HepG2 (cell line): ENCODE measurements around the gene EIF1. TPM values are rescaled to one million over a fixed set of nuclear protein-coding genes. Genes with fewer than 3 reads are reported as not detected.

Source experiments
- GATAD2A ChIP-seq: IDR thresholded peaks from 2 replicates; pipeline ENCODE4 v1.6.1; 2016
- TEF ChIP-seq: sonication (generic); formaldehyde crosslinking; IDR thresholded peaks from 2 replicates; pipeline ENCODE4 v1.5.0; 2020; ENCODE audit warnings: missing genetic modification reagents
- THRA ChIP-seq: sonication (generic); formaldehyde crosslinking; IDR thresholded peaks from 2 replicates; pipeline ENCODE4 v1.4.0; 2020; ENCODE audit warnings: missing genetic modification reagents, borderline replicate concordance
- ZBTB40 ChIP-seq, 2 experiments: fragments of 450-650 bp in 1 of 2; sonication (generic) in 1 of 2; formaldehyde crosslinking in 1 of 2; IDR thresholded peaks; 2 replicates each; pipeline versions ENCODE4 v1.6.1 to v1.8.0; 2016 to 2022; ENCODE audit warnings: antibody characterized with exemption in 1 of 2, mild to moderate bottlenecking in 1 of 2, missing genetic modification reagents in 1 of 2
- ZBTB7B ChIP-seq: sonication (generic); formaldehyde crosslinking; IDR thresholded peaks from 2 replicates; pipeline ENCODE4 v1.4.0; 2020; ENCODE audit warnings: missing genetic modification reagents
- ZNF30 ChIP-seq: sonication (generic); formaldehyde crosslinking; IDR thresholded peaks from 2 replicates; pipeline ENCODE4 v1.5.0; 2020; ENCODE audit warnings: mild to moderate bottlenecking, missing genetic modification reagents
- ZNF574 ChIP-seq: sonication (generic); formaldehyde crosslinking; IDR thresholded peaks from 2 replicates; pipeline ENCODE4 v1.4.0; 2020; ENCODE audit warnings: missing genetic modification reagents
- ZNF678 ChIP-seq: sonication (generic); formaldehyde crosslinking; IDR thresholded peaks from 2 replicates; pipeline ENCODE4 v1.4.0; 2020; ENCODE audit warnings: mild to moderate bottlenecking, missing genetic modification reagents
- ZNF713 ChIP-seq: sonication (generic); formaldehyde crosslinking; IDR thresholded peaks from 2 replicates; pipeline ENCODE4 v1.4.0; 2020; ENCODE audit warnings: mild to moderate bottlenecking, missing genetic modification reagents
- polyA plus RNA-seq, 8 experiments: library from polyadenylated mRNA; depleted of rRNA in 3 of 8; stranded (reverse) in 7 of 8; unstranded in 1 of 8; fragments of >200 nt; fragmentation: Illumina TruSeq in 4 of 8; extraction: Trizol in 4 of 8; gene quantifications; 2 replicates each; pipeline versions ENCODE4 v1.2.1 to v1.2.3, GENCODE V29; 2011 to 2016; ENCODE audit warnings: low read depth in 4 of 8, missing spikeins in 1 of 8, mixed read lengths in 1 of 8; ENCODE audit not compliant: insufficient read depth in 1 of 8
- total RNA-seq, 5 experiments: library from RNA; depleted of rRNA; stranded (reverse); fragments of >200 nt; fragmentation: Illumina TruSeq; extraction: Trizol; gene quantifications; 2 replicates each; pipeline ENCODE4 v1.2.3, GENCODE V29; 2016; ENCODE audit warnings: low read depth in 1 of 5
- TF ChIP-seq, protein P1 (sequence below): sonication (generic); formaldehyde crosslinking; IDR thresholded peaks from 2 replicates; pipeline ENCODE4 v1.4.0; 2020; ENCODE audit warnings: missing genetic modification reagents, borderline replicate concordance

The EIF1 gene
- total and polyA plus RNA-seq, 2 of the 13 experiments (the other 11 are each of a cell fraction or from before 2014, with no cell fraction given): 147 to 517 TPM

- no peak for TF ChIP-seq ZBTB40 (IDR thresholded peaks at IDR 0.05)
- TF ChIP-seq ZBTB40 (CRISPR knock-in tag; IDR thresholded peaks at IDR 0.05): no peak; the same call in 1 of the 2 replicates
- peak; percentile 52; the same call in 1 of the 2 replicates for TF ChIP-seq THRA (CRISPR knock-in tag)
- TF ChIP-seq ZBTB7B (CRISPR knock-in tag): peak; percentile 62; the same call in 1 of the 2 replicates
- TF ChIP-seq, protein P1, sequence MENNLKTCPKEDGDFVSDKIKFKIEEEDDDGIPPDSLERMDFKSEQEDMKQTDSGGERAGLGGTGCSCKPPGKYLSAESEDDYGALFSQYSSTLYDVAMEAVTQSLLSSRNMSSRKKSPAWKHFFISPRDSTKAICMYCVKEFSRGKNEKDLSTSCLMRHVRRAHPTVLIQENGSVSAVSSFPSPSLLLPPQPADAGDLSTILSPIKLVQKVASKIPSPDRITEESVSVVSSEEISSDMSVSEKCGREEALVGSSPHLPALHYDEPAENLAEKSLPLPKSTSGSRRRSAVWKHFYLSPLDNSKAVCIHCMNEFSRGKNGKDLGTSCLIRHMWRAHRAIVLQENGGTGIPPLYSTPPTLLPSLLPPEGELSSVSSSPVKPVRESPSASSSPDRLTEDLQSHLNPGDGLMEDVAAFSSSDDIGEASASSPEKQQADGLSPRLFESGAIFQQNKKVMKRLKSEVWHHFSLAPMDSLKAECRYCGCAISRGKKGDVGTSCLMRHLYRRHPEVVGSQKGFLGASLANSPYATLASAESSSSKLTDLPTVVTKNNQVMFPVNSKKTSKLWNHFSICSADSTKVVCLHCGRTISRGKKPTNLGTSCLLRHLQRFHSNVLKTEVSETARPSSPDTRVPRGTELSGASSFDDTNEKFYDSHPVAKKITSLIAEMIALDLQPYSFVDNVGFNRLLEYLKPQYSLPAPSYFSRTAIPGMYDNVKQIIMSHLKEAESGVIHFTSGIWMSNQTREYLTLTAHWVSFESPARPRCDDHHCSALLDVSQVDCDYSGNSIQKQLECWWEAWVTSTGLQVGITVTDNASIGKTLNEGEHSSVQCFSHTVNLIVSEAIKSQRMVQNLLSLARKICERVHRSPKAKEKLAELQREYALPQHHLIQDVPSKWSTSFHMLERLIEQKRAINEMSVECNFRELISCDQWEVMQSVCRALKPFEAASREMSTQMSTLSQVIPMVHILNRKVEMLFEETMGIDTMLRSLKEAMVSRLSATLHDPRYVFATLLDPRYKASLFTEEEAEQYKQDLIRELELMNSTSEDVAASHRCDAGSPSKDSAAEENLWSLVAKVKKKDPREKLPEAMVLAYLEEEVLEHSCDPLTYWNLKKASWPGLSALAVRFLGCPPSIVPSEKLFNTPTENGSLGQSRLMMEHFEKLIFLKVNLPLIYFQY: peak; percentile 98
- peak; percentile 51; the same call in 1 of the 2 replicates for TF ChIP-seq ZNF574
- TF ChIP-seq ZNF678: no peak
- peak; percentile 61; the same call in 1 of the 2 replicates for TF ChIP-seq GATAD2A (CRISPR knock-in tag)
- TF ChIP-seq TEF (CRISPR knock-in tag): no peak
- TF ChIP-seq ZNF713 (CRISPR knock-in tag): no peak
- no peak for TF ChIP-seq ZNF30 (CRISPR knock-in tag)
These were observed 21.9 kb upstream of the EIF1 start (continued) for GRCh38 chr17:41666708-41667279.
